Ovary (tissue), 3 donors: ENCODE measurements around the gene CUL9.

Source experiments
- CTCF ChIP-seq, 3 donors: fragments of 450-650 bp in 2 of 3; fragments of 200-600 bp in 1 of 3; IDR thresholded peaks; one replicate each; pipeline versions ENCODE4 v1.5.1 to v1.8.0; 2016 to 2022; ENCODE audit warnings: antibody characterized with exemption in 3 of 3, mild to moderate bottlenecking in 1 of 3
- POLR2A ChIP-seq: fragments of 450-650 bp; IDR thresholded peaks from one replicate; pipeline ENCODE4 v1.6.1; 2017; ENCODE audit warnings: antibody characterized with exemption, mild to moderate bottlenecking, moderate library complexity
- donor health status: DM: no; HTN: no; CAD: no.

- TF ChIP-seq POLR2A, result no peak
- no peak for TF ChIP-seq CTCF (IDR thresholded peaks at IDR 0.05)
Observed at GRCh38 chr6:43147691-43148477, 34.1 kb upstream of the CUL9 start.
